Neural cell (in vitro differentiated cells): ENCODE data around the gene ZNF496.

Source experiments
- EP300 ChIP-seq: fragments of 450-650 bp; conservative IDR thresholded peaks from 2 replicates; pipeline ENCODE4 v1.6.1; 2014; ENCODE audit warnings: antibody characterized with exemption, mild to moderate bottlenecking, moderate library complexity; ENCODE audit not compliant: poor library complexity, severe bottlenecking
- EZH2 ChIP-seq: fragments of 200-600, 300-800 bp; shearing (Covaris generic), sonication (generic); IDR thresholded peaks from 2 replicates; pipeline ENCODE4 v1.6.1; 2014; ENCODE audit warnings: antibody characterized with exemption, low read length, borderline replicate concordance, mild to moderate bottlenecking; ENCODE audit not compliant: insufficient read depth, poor library complexity, severe bottlenecking
- POLR2AphosphoS5 ChIP-seq: IDR thresholded peaks from 2 replicates; pipeline ENCODE4 v1.6.1; 2012
- RAD21 ChIP-seq: fragments of 450-650 bp; conservative IDR thresholded peaks from 2 replicates; pipeline ENCODE4 v1.6.1; 2014; ENCODE audit warnings: antibody characterized with exemption, mild to moderate bottlenecking, moderate library complexity
- SMC3 ChIP-seq: fragments of 450-650 bp; conservative IDR thresholded peaks from 2 replicates; pipeline ENCODE4 v1.6.1; 2014; ENCODE audit warnings: antibody characterized with exemption, mild to moderate bottlenecking, moderate library complexity; ENCODE audit not compliant: poor library complexity
- TAF1 ChIP-seq: IDR thresholded peaks from 2 replicates; pipeline ENCODE4 v1.6.1; 2012; ENCODE audit warnings: low read depth
- TF ChIP-seq, protein P1 (sequence below): fragments of 450-650 bp; IDR thresholded peaks from 2 replicates; pipeline ENCODE4 v1.5.1; 2014; ENCODE audit warnings: antibody characterized with exemption, mild to moderate bottlenecking, moderate library complexity; ENCODE audit not compliant: poor library complexity, severe bottlenecking

DNA sequence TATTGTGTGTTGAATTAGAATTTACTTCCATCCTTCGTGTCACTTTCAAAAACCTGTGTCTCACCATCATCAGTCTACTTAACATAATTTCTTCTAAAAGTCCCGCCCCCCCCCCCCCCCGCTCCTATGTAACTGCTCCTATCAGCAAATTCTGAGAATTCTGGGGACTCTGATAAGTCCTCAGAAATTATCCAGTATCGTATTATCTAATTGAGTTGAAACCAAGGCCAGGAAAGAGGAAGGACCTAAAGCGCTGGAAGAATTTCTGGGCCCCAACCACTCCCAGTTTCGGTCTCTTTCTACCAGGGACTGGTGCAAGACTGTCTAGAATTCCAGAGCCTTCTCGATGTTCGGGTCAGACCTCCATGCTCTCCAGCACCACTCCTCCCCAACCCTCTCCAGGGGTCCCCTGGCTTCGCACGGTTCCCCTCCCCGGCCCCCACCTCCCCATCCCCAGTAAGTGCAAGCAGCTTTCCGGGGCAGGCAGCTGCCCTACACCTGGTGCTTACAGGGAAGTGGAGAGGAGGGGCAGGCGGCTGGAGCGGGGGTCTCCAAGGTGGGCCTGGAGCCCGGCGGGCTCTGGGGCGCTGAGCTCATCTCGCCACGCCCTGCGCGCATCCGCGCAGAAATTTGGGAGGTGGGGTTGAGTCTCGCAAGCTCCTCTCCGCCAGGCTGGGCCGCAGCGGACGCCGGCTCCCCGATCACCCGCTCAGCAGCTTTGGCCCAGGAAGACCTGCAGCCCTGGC is 16.0 kb upstream of the ZNF496 start:
- TF ChIP-seq, protein P1, sequence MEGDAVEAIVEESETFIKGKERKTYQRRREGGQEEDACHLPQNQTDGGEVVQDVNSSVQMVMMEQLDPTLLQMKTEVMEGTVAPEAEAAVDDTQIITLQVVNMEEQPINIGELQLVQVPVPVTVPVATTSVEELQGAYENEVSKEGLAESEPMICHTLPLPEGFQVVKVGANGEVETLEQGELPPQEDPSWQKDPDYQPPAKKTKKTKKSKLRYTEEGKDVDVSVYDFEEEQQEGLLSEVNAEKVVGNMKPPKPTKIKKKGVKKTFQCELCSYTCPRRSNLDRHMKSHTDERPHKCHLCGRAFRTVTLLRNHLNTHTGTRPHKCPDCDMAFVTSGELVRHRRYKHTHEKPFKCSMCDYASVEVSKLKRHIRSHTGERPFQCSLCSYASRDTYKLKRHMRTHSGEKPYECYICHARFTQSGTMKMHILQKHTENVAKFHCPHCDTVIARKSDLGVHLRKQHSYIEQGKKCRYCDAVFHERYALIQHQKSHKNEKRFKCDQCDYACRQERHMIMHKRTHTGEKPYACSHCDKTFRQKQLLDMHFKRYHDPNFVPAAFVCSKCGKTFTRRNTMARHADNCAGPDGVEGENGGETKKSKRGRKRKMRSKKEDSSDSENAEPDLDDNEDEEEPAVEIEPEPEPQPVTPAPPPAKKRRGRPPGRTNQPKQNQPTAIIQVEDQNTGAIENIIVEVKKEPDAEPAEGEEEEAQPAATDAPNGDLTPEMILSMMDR, result no peak
- TF ChIP-seq RAD21 (no peak), POLR2AphosphoS5 (no peak), EP300 (no peak), EZH2 (no peak), TAF1 (no peak), SMC3 (no peak)
